Skin of body (tissue), 2 donors: ENCODE data around the gene PLCL1. TPM values are rescaled to one million over a fixed set of nuclear protein-coding genes. Genes with fewer than 3 reads are reported as not detected.

Source experiments
- DNase-seq: peaks from one replicate; lab custom pipeline; 2025; lab: John Stamatoyannopoulos, UW
- total RNA-seq: library from RNA; depleted of rRNA; stranded (reverse); fragments of >200 nt; gene quantifications from one replicate; pipeline ENCODE4 v1.2.3, GENCODE V29; 2014

Gene PLCL1
- total RNA-seq, 1 donor from 2014 or later = 10.9 TPM

- no peak for DNase-seq
Observed at GRCh38 chr2:198106621-198107385, 302.4 kb downstream of the PLCL1 start.

GRCh38 chr2:198113316-198113715 is 308.9 kb downstream of the PLCL1 start:
- DNase-seq = no peak

GRCh38 chr2:198114064-198114463 is 309.7 kb downstream of the PLCL1 start:
- no peak for DNase-seq

GRCh38 chr2:198115201-198115600 is 310.8 kb downstream of the PLCL1 start:
- DNase-seq = no peak

- peak; percentile 44 for DNase-seq
Observed at GRCh38 chr2:198116756-198117155, 312.4 kb downstream of the PLCL1 start.

GRCh38 chr2:198117406-198118041 is 313.1 kb downstream of the PLCL1 start:
- no peak for DNase-seq

- peak; percentile 14 for DNase-seq
Observed at GRCh38 chr2:198127627-198128026, 323.2 kb downstream of the PLCL1 start.

- no peak for DNase-seq
Observed at GRCh38 chr2:198129609-198130008, 325.2 kb downstream of the PLCL1 start.

- DNase-seq = no peak
Observed at GRCh38 chr2:198134293-198134955, 330.0 kb downstream of the PLCL1 start.

- no peak for DNase-seq
Observed at GRCh38 chr2:198135481-198135934, 331.1 kb downstream of the PLCL1 start.

GRCh38 chr2:198136142-198136541 is 331.7 kb downstream of the PLCL1 start:
- no peak for DNase-seq

- DNase-seq = no peak
Observed at GRCh38 chr2:198137733-198138132, 333.3 kb downstream of the PLCL1 start.

- DNase-seq = no peak
Observed at GRCh38 chr2:198141726-198142125, 337.3 kb downstream of the PLCL1 start.

GRCh38 chr2:198143156-198143555 is 338.8 kb downstream of the PLCL1 start:
- no peak for DNase-seq

- no peak for DNase-seq
Observed at GRCh38 chr2:198143793-198144192, 339.4 kb downstream of the PLCL1 start.

GRCh38 chr2:198144660-198145059 is 340.3 kb downstream of the PLCL1 start:
- no peak for DNase-seq

GRCh38 chr2:198146346-198146940 is 342.1 kb downstream of the PLCL1 start:
- no peak for DNase-seq

- no peak for DNase-seq
Observed at GRCh38 chr2:198157314-198157713, 352.9 kb downstream of the PLCL1 start.

GRCh38 chr2:198161151-198161550 is 356.8 kb downstream of the PLCL1 start:
- DNase-seq = no peak

- DNase-seq = no peak
Observed at GRCh38 chr2:198162276-198162675, 357.9 kb downstream of the PLCL1 start.

GRCh38 chr2:198164843-198165242 is 360.4 kb downstream of the PLCL1 start:
- DNase-seq = no peak

GRCh38 chr2:198165289-198165688 is 360.9 kb downstream of the PLCL1 start:
- DNase-seq = no peak
